Cardiac muscle cell (in vitro differentiated cells and primary cell): ENCODE data around the gene ASCC3. TPM values are rescaled to one million over a fixed set of nuclear protein-coding genes. Genes with fewer than 3 reads are reported as not detected.

Experiments used
- DNase-seq, 2 donors: peaks; one replicate each; pipeline versions ENCODE4 v3.0.0 to v3.0.0-alpha.2; 2010 to 2017; ENCODE audit warnings: low read depth in 1 of 2, low spot score in 1 of 2
- H3K27ac ChIP-seq: fragments of 200-600 bp; sonication (generic); 2 replicates; pipeline ENCODE4 v1.5.1; 2016
- H3K27me3 ChIP-seq: fragments of 200-600 bp; sonication (generic); 2 replicates; pipeline ENCODE4 v1.6.0; 2016; ENCODE audit warnings: control low read depth
- H3K36me3 ChIP-seq: fragments of 200-600 bp; sonication (generic); 2 replicates; pipeline ENCODE4 v1.5.1; 2016; ENCODE audit warnings: control low read depth
- H3K4me1 ChIP-seq: fragments of 200-600 bp; sonication (generic); 2 replicates; pipeline ENCODE4 v1.8.1; 2017; ENCODE audit warnings: low read depth, mild to moderate bottlenecking, mixed run types
- H3K4me3 ChIP-seq: fragments of 200-600 bp; sonication (generic); 2 replicates; pipeline ENCODE4 v1.5.1; 2016; ENCODE audit warnings: mild to moderate bottlenecking
- H3K9me3 ChIP-seq: fragments of 200-600 bp; sonication (generic); 2 replicates; pipeline ENCODE4 v1.5.1; 2017; ENCODE audit warnings: low read depth, mild to moderate bottlenecking, control low read depth
- polyA plus RNA-seq: library from polyadenylated mRNA; unstranded; fragments of >200 nt; fragmentation: Nextera tagmentation; extraction: Ambion mirVana; gene quantifications from 2 replicates; pipeline ENCODE4 v1.2.1, GENCODE V29; 2016
- total RNA-seq: library from RNA; depleted of rRNA; stranded (reverse); fragments of >200 nt; gene quantifications from 2 replicates; pipeline ENCODE4 v1.2.3, GENCODE V29; 2016
- TF ChIP-seq, protein P1 (sequence below): IDR thresholded peaks from 2 replicates; pipeline ENCODE4 v1.5.1; 2012; ENCODE audit warnings: low read depth, mild to moderate bottlenecking, low read length

The ASCC3 gene
- total and polyA plus RNA-seq, 2 experiments from 2014 or later = 29.3 to 33.7 TPM

- no peaks in the 10 kb centered on the region for H3K9me3 ChIP-seq
- H3K4me1 ChIP-seq = no peaks in the 10 kb centered on the region
- no peak overlapping the region for H3K4me3 ChIP-seq
- no peak for DNase-seq
- TF ChIP-seq, protein P1, sequence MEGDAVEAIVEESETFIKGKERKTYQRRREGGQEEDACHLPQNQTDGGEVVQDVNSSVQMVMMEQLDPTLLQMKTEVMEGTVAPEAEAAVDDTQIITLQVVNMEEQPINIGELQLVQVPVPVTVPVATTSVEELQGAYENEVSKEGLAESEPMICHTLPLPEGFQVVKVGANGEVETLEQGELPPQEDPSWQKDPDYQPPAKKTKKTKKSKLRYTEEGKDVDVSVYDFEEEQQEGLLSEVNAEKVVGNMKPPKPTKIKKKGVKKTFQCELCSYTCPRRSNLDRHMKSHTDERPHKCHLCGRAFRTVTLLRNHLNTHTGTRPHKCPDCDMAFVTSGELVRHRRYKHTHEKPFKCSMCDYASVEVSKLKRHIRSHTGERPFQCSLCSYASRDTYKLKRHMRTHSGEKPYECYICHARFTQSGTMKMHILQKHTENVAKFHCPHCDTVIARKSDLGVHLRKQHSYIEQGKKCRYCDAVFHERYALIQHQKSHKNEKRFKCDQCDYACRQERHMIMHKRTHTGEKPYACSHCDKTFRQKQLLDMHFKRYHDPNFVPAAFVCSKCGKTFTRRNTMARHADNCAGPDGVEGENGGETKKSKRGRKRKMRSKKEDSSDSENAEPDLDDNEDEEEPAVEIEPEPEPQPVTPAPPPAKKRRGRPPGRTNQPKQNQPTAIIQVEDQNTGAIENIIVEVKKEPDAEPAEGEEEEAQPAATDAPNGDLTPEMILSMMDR = no peak
- H3K27me3 ChIP-seq = no peaks in the 10 kb centered on the region
- no peak overlapping the region for H3K27ac ChIP-seq
- no peaks in the 10 kb centered on the region for H3K36me3 ChIP-seq
Observed at GRCh38 chr6:100731411-100731810, 149.7 kb downstream of the ASCC3 start.

DNA sequence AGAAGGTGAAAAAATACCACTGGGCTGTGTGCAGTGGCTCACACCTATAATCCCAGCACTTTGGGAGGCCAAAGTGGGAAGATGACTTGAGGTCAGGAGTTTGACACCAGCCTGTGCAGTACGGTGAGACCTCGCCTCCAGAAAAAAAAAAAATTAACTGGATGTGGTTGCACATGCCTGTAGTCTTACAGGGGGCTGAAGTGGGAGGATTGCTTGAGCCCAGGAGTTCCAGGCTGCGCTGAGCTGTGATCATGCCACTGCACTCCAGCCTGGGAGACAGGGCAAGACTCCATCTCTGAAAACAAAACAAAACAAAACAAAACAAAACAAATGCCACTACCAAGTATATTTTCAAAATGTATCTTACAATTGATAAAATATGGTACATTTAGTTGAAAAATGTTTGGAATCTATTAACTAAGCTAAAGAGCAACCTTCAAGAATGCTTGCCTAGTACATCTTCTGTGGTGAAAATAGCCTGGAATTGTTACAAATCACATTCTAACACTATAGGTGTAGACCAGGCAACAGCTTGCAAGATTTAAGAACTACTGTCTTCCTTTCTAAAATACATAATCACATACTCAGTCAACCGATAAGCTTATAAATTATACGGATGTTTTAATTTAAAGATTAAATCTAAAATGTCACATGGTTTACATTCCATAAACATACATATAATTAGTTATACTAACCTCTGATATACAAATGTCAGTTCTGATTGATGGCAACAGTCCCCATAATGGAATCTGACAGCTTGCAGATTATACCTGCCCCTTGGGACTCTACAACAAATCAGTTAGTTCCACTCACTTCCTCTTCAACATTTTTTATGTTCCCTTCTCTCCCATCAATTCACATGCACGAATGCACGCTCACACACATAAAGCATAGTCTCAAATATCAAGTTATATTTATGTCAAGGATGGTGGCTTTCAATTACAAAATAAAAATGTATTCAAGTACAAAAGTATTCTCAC, 150.8 kb downstream of the ASCC3 start:
- TF ChIP-seq, protein P1 = no peak
- Histone ChIP-seq H3K27me3 (no peaks in the 10 kb centered on the region), H3K4me3 (no peak overlapping the region), H3K27ac (no peak overlapping the region), H3K4me1 (no peaks in the 10 kb centered on the region), H3K9me3 (no peaks in the 10 kb centered on the region), H3K36me3 (no peaks in the 10 kb centered on the region)
- DNase-seq = no peak

DNA sequence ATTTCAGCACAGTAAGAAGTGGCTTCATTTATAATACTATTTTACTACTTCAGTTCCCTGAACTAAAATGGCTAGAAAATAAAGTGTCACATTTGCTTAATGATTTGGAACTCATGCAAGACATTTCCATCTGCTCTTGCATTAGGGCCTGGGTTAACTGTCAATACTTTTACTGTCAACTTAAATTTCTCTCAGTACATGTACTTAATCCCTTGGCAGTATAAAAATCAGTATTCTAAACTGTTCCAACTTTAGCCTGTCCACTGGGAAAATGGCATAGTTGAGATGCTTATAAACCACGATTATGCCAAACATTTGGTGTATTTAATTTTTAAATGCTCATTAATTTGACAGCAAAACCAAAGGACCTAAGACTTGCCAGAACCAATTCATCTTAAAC, 154.5 kb downstream of the ASCC3 start:
- TF ChIP-seq, protein P1 = no peak
- DNase-seq = peak in 1 of 2 donors; percentile 39
- H3K4me1 ChIP-seq = peaks cover 9% of the 10 kb centered on the region
- H3K27me3 ChIP-seq = no peaks in the 10 kb centered on the region
- H3K4me3 ChIP-seq = no peak overlapping the region
- H3K27ac ChIP-seq = no peak overlapping the region
- no peaks in the 10 kb centered on the region for H3K9me3 ChIP-seq
- no peaks in the 10 kb centered on the region for H3K36me3 ChIP-seq

DNA sequence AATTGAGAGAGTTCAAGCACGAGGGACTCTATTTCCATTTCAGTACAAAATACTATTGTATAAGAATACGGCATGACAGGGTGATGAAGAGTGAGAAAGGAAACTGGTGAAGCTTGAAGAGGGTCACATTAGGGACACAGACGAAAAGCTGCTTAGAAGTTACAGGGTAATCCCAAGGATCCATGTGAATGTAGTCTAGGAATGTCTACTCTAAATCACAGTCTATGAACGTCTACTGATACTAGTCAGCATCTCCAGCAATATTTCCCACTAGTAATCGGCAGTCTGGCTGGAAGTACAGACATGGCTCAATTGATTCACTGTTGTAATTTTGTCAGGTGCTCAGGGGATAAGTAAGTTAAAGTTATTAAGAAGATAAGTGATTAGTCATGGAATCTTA, 156.4 kb downstream of the ASCC3 start:
- TF ChIP-seq, protein P1 = no peak
- H3K4me1 ChIP-seq = peaks cover 16% of the 10 kb centered on the region
- peak overlapping the region; percentile 35 for H3K27ac ChIP-seq
- no peak overlapping the region for H3K4me3 ChIP-seq
- peak; percentile 1 to 2 for DNase-seq
- H3K27me3 ChIP-seq = no peaks in the 10 kb centered on the region
- H3K9me3 ChIP-seq = no peaks in the 10 kb centered on the region
- no peaks in the 10 kb centered on the region for H3K36me3 ChIP-seq

GRCh38 chr6:100724222-100724621, 156.9 kb downstream of the ASCC3 start:
- Histone ChIP-seq H3K9me3 (no peaks in the 10 kb centered on the region), H3K27ac (peak overlapping the region; percentile 35), H3K4me3 (no peak overlapping the region), H3K36me3 (no peaks in the 10 kb centered on the region), H3K27me3 (no peaks in the 10 kb centered on the region), H3K4me1 (peaks cover 16% of the 10 kb centered on the region)
- TF ChIP-seq, protein P1 = no peak
- DNase-seq = peak in 1 of 2 donors; percentile 13
